ENCODE measurements around the gene BRWD1. TPM values are rescaled to one million over a fixed set of nuclear protein-coding genes. Genes with fewer than 3 reads are reported as not detected.
A peak's percentile ranks its signal among the peaks of the same experiment; 100 is the strongest.

BRWD1 gene
- total and polyA plus RNA-seq, 2 of the 13 experiments (the other 11 are each of a cell fraction or from before 2014, with no cell fraction given) = 13.9 to 28.0 TPM

DNA sequence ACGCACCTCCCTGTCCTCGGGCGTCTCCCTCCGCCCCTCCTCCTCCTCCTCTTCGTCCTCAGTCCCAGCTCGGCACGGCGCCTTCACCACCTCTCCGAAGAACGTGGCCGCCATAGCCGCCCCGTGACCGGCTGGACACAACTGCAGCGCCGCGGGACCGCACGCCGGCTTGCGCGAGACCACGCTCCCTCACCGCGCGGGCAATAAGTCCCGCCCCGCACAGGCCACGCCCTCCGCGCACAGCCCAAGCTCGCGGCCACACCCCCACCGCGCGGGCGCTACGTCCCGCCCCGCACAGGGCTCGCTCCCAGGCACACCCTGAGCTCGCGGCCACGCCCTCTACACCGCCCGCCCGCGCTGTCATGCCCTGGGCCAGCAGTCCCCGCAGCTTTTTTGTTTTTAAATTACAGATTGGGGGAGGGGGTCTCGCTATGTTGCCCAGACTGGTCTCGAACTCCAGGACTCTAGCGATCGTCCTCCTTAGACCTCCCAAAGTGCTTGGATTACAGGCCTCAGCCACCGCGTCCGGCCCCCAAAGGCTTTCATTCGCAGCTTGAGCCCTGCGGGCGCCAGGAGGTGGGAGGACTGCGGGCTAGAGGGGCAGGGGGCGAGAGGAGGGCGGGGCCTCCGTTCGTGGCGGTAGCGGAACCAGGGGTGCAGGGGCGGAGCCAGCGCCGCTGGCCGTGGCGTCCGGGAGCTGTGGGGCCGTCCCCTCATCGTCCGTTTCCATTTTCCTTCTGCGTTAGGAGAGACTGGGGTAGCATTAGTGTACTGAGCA, 130.0 kb downstream of the BRWD1 start, which contains the start of gene PSMG1 (continued):
- TF ChIP-seq ZNF563 (CRISPR knock-in tag; IDR thresholded peaks at IDR 0.05) (peak; percentile 79), KDM4B (CRISPR knock-in tag; IDR thresholded peaks at IDR 0.05) (peak; percentile 45), AGO1 (IDR thresholded peaks at IDR 0.05; ENCODE audit: low read depth, low read length, poor library complexity, severe bottlenecking) (peak; percentile 66), DR1 (CRISPR knock-in tag; IDR thresholded peaks at IDR 0.05) (peak; percentile 67; the same call in 1 of the 2 replicates), GFI1 (CRISPR knock-in tag; IDR thresholded peaks at IDR 0.05; ENCODE audit: borderline replicate concordance) (0 out of 2 replicates have a peak, but pooled peaks have one; percentile 4), ZFP41 (CRISPR knock-in tag; IDR thresholded peaks at IDR 0.05; ENCODE audit: borderline replicate concordance) (no peak), EEA1 (CRISPR knock-in tag; IDR thresholded peaks at IDR 0.05; ENCODE audit: borderline replicate concordance) (peak; percentile 92), ZNF703 (CRISPR knock-in tag; IDR thresholded peaks at IDR 0.05; ENCODE audit: borderline replicate concordance) (no peak; the same call in 1 of the 2 replicates), RBFOX2 (IDR thresholded peaks at IDR 0.05; ENCODE audit: low read depth, low read length) (peak; percentile 97), SMARCE1 (IDR thresholded peaks at IDR 0.05; ENCODE audit: borderline replicate concordance) (no peak), NR3C1 (CRISPR knock-in tag; IDR thresholded peaks at IDR 0.05) (no peak), CHD2 (IDR thresholded peaks at IDR 0.05; ENCODE audit: low read depth, low read length) (peak; percentile 88), XBP1 (CRISPR knock-in tag; IDR thresholded peaks at IDR 0.05) (no peak), ZBTB7B (CRISPR knock-in tag; IDR thresholded peaks at IDR 0.05) (peak; percentile 36; the same call in 1 of the 2 replicates), ZNF230 (CRISPR knock-in tag; IDR thresholded peaks at IDR 0.05) (peak; percentile 83; the same call in 1 of the 2 replicates), ZSCAN30 (CRISPR knock-in tag; IDR thresholded peaks at IDR 0.05) (no peak), SRSF9 (IDR thresholded peaks at IDR 0.05; ENCODE audit: borderline replicate concordance, insufficient read depth, low read depth, low read length, poor library complexity, severe bottlenecking) (no peak), ZNF382 (CRISPR knock-in tag; IDR thresholded peaks at IDR 0.05; ENCODE audit: borderline replicate concordance) (no peak), GATA4 (IDR thresholded peaks at IDR 0.05; ENCODE audit: borderline replicate concordance, low read depth) (0 out of 2 replicates have a peak, but pooled peaks have one; percentile 18), RBM22 (optimal IDR thresholded peaks at IDR 0.05; ENCODE audit: low read length) (peak; percentile 88), BRD4 (CRISPR knock-in tag; IDR thresholded peaks at IDR 0.05) (no peak), KMT2B (CRISPR knock-in tag; IDR thresholded peaks at IDR 0.05) (peak; percentile 79; the same call in 1 of the 2 replicates), MED8 (CRISPR knock-in tag; IDR thresholded peaks at IDR 0.05; ENCODE audit: insufficient replicate concordance) (no peak)
- TF ChIP-seq, protein P1, sequence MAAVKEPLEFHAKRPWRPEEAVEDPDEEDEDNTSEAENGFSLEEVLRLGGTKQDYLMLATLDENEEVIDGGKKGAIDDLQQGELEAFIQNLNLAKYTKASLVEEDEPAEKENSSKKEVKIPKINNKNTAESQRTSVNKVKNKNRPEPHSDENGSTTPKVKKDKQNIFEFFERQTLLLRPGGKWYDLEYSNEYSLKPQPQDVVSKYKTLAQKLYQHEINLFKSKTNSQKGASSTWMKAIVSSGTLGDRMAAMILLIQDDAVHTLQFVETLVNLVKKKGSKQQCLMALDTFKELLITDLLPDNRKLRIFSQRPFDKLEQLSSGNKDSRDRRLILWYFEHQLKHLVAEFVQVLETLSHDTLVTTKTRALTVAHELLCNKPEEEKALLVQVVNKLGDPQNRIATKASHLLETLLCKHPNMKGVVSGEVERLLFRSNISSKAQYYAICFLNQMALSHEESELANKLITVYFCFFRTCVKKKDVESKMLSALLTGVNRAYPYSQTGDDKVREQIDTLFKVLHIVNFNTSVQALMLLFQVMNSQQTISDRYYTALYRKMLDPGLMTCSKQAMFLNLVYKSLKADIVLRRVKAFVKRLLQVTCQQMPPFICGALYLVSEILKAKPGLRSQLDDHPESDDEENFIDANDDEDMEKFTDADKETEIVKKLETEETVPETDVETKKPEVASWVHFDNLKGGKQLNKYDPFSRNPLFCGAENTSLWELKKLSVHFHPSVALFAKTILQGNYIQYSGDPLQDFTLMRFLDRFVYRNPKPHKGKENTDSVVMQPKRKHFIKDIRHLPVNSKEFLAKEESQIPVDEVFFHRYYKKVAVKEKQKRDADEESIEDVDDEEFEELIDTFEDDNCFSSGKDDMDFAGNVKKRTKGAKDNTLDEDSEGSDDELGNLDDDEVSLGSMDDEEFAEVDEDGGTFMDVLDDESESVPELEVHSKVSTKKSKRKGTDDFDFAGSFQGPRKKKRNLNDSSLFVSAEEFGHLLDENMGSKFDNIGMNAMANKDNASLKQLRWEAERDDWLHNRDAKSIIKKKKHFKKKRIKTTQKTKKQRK (IDR thresholded peaks at IDR 0.05; ENCODE audit: low read length) = no peak
- TF ChIP-seq, protein P2, sequence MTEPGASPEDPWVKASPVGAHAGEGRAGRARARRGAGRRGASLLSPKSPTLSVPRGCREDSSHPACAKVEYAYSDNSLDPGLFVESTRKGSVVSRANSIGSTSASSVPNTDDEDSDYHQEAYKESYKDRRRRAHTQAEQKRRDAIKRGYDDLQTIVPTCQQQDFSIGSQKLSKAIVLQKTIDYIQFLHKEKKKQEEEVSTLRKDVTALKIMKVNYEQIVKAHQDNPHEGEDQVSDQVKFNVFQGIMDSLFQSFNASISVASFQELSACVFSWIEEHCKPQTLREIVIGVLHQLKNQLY (CRISPR knock-in tag; IDR thresholded peaks at IDR 0.05) = peak; percentile 51; the same call in 1 of the 2 replicates
- TF ChIP-seq, protein P3, sequence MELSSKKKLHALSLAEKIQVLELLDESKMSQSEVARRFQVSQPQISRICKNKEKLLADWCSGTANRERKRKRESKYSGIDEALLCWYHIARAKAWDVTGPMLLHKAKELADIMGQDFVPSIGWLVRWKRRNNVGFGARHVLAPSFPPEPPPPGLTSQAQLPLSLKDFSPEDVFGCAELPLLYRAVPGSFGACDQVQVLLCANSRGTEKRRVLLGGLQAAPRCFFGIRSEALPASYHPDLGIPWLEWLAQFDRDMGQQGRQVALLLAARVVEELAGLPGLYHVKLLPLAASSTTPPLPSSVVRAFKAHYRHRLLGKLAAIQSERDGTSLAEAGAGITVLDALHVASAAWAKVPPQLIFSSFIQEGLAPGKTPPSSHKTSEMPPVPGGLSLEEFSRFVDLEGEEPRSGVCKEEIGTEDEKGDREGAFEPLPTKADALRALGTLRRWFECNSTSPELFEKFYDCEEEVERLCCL (CRISPR knock-in tag; IDR thresholded peaks at IDR 0.05; ENCODE audit: borderline replicate concordance) = no peak
